ENCODE results near the gene SH3BP2.

Gene SH3BP2

DNA sequence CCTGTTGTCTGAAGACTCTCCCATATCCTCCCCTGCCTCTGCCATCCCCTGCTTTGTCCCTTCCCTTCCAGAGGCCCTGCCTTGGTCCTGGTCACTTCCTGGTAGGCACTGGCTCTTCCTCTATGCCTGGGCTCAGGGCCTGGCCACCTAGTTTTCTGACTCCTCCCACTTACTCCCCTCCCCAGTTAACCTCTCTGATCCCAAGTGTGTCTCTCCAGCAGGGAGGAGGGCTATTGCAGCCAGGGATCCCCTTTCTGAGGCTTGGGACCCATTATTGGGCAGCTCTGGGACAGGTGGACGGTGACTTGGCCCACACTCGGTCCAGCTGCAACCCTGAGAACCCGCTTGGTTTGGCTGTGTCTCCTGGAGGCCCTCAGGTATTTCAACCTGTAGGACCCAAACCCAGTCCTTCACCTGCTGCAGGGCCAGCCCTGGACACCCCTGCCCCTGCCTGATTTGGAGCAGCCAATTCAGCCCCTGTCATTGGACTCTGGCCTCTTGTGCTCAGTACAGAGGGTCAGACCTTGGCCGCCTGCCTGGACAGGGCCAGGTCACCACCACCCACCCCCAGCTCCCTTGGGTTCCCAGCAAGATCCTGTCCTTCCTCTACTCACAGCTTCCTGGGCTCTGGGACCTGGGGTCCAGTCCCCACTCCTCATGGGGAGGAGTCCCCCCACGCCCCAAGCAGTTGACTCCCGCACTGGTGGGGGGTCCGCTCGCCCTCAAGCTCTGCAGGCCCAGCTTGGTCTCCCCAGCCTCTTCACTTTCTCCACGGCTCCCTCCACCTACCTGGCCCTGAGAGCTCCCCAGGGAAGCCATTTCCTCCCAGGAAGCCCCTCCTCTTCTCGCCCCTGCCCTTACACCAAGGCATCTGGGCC, 1.1 kb upstream of the SH3BP2 start:
- no peak for DNase-seq

DNA sequence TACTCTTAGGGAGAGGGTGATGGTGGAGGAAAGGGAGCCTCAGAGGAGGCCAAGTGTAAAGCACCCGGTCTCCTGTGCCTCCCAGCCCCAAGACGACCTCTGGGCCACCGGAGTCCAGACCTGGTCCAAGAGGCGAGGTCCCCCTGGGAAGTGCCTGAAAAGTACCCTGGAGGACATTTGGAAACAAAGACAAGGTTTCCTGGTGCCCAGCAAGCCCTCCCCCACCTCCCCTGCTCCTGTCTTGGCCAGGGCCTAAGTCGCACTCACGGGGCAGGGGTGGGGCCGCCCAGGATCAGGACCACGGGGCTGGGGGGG, 532 bp upstream of the SH3BP2 start:
- no peak for DNase-seq

DNA sequence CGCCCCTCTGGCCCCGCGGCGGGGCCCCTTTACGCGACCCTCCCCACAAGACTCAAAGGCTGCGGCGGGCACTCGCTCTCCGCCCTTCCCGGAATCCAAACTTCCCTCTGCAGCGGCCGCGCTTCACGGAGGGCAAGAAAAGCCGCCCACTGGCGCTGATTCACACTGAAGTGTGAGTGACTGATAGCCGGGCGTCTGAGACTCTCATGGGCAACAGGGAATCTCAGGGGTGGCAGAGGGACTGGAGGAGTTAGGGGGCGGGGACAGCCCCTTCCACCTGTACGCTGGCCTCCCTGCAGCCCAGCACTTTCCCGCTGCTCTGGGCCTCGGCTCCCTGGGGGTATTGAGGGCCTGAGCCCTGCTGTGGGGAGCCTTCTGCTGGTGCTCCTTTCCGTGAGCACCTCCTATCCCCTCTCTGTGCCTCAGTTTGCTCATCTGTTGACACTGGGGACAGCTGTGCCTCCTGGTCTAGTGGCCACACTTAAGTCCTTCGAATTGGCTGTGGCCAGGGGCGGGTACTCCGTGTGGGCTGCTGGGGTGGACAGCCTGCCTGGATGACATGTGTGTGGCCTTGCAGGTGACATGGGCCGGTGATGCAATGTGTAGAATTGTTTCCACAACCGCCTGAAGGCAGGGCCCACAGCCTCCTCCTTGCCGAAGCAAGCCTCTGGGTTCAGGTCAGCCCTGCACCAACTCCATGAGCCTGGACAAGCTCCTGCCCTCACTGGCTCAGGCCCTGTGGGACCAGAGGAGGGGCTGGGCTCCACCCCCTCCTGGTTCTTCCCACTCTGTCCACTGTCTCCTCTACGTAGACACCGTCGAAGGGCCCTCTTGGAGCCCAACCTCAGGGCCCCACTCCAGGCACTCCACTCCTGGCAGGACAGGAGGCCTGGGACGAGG, 951 bp downstream of the SH3BP2 start:
- DNase-seq: no peak

DNA sequence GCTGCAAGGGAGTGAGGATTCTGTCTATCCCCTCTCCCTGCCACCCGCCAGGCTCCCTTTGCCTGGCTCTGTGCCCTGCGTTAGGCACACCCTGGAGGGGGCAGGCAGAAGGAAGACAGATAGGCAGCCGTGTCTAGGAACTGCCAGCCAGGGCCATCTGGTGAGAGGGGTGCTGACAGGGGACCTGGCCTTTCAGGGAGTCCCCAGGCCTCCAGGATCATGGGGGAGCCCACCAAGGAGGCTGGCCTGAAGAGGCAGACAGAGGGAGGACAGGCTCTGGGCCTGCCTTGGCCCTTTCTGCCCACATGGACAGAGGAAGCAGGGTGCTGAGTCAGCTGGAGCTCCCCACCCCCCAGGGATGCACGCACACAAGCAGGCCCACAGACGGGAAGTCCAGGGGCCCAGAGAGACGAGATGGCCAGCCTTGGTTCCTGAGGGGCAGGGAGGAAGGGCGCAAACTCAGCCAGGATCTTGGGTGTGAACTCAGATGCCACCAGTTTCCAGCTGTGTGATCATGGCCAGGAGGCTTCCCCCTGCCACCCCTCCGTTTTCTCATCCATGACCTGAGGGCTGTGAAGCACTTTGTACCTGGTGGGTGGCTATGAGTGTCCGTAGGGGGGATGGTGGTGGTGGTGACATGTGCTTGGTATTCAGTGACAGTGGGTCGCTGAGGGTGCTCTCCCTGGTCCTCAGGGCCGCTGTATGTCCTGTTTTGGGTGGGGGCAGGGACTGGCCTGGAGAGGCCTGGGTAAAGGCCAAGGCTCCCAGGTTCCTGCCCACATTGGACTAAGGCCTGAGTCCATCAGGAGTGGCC, 1.8 kb downstream of the SH3BP2 start:
- no peak for DNase-seq

DNA sequence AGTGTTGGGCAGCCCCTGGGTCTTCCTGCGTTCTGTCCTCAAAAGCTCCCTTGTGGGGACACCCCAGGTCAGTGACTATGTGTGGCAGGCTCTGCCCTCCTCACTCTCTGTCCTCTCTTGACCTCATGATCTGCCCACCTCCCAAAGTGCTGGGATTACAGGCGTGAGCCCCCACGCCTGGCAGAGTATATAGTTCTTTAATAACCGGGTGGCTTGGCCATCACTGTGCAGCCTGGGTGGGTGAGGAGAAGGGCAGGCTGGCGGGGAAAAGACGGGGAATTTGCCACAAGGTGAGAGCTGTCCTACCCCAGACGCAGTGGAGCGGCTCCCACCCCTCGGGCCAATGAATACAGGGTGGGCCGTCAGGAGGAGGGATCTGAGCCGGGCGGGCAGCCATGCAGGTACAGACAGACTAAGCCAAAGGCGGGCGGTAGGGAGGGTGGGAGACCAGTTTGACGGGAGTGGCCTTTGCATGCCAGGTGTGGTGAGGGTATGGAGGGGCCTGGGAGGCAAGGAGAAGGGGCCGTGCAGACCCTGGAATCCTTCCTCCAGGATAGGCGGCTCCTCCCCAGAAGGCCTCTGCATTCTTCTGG, 2.5 kb downstream of the SH3BP2 start:
- no peak for DNase-seq

DNA sequence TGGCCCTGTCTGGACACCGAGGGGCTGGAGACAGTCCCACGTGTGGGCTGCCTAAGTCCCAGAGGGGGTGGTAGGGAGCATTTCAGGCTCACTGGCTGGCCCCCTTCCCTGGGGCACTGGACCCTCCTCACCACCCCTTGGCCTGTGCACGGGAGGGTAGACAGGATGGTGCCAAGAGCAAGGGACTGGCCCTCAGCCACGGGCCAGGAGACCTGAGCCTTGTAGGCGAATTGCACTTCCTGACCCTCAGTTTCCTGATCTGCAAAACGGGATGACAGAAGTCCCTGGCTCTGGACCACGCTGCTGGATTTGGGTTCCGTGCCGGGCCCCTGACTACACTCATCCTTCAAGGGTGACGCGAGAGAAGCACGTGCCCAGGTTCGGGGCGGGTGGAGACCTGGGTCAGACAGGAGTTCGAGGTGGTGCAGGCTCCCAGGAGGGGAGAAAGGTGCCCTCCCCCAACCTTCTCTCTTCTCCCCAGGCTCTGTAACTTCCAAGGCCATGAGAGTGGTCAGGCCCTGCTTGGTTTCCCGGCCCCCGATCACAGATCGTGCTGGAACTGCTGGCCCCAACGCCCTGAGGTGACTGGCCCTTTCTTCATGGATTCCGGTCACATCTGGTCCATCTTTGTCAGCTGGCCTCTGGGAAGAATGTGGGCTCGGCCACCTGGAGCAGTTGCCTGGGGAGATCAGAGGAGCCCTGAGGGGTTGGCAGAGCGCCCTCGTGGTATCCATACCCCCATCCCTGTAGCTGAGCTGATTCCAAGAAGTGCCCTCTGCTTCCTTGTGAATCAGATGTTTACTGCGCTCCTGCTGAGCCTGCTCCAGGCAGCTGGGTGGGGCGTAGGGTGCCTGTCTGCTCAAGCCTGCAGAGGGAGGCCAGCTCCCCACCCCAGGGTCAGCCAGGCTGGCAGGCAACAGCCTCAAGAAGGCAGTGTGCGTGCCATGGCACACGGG, 3.3 kb downstream of the SH3BP2 start:
- DNase-seq: no peak

DNA sequence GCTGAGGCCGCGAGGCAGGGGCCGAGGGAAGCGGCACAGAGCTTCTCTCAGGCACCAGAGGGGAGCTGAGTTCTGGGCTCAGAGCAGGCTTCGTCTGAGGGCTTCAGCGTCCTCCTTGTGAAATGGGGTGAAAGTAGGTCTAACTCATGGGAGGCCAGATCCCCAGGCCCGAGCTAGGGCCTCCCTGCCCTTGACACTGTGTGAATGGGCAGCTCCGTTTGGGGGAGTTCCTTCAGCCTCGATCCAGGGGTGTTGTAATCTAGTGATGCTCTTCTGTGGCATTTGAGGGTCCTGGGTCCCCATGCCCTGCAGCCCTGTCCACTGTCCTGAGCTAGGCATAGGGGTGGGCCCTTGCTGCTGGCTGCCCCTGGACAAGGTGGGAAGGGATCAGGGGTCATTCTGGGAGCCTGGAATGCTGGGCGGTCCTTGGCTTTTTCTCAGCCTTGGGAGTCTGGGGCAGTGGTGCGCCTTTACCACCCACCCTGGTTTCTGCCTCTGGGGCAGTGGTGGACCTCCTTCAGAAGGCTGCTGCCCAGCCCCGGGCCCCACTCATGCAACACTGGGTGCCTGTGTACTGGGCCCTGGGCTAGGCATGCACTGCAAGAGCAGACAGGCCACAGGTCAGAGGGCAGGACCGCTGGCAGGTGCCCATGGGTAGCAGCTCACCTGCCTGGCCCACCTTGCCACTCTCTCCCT, 4.1 kb downstream of the SH3BP2 start:
- no peak for DNase-seq

DNA sequence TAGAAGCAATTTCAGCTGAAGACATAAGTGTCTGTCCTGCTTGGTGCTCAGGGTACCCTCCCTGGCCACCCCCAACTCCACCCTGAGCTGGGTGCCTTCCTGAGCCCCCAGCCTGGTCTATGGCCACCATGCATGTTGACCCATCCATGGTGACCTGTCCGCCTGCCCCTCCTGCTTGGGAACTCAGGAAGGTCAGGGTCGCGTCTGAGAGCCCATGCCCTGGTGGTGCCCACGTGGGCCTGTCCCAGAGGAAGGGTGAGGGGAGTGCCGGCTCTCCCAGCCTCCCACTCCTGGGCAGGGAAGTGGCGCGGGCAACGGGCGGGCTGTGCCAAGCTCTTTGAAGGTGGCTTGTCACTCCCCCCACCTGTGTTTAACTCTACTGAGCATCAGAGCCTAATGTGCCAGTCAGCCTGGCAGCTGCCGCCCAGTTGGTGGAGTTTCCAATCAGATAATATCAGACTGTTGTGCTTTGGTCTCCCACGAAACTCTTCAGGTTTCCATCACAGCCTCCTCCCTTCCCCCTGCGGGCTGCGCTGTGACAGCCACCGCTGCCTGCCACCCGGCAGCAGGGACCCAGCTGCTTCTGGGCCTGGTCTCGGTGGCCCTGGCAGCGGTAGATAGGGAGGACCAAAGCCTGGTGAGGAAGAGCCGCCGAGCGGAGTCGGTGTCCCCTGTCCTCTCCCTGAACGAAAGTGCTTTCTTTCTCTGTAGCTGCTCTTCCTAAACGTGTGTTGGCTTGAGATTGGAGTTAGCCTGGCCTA, 4.8 kb downstream of the SH3BP2 start:
- no peak for DNase-seq

DNA sequence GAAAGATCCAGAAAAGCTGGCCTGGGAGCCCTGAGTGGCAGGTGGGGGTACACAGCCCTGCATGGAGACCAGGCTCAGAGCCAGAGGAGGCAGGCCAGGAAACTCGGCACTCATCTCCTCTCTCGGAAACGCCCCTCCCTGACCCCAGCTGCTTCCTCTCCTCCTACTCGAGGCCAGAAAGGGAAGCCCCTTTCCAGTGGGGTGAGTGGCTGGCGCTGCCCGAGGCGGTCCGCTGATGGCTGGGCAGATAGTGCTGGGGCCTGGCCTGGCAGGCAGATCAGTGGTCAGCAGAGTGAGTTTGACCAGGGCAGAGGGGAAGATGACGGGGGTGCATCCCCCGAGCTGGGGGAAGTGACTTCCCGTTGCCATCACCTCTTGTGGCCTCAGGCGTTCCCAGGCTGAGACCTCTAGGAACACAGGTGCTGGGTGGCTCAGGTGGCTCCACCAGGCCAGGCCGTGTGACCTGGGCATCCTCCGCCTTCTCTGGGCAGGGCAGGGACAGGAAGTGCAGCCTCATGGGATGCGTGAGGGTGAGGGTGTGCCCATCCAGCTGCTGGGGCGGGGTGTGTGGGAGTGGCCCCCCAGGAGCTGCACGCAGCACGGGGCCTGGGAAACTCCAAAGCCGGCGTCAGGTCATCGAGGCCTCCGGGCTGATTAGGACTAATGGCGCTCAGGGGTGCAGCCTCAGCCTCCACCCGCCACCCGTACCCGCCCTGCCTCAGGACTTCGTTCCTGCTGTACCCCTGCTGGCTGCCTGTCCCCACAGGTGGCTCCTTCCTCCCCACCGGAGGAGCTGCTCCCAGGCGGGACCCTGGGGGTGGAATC, 5.7 kb downstream of the SH3BP2 start:
- DNase-seq: no peak

DNA sequence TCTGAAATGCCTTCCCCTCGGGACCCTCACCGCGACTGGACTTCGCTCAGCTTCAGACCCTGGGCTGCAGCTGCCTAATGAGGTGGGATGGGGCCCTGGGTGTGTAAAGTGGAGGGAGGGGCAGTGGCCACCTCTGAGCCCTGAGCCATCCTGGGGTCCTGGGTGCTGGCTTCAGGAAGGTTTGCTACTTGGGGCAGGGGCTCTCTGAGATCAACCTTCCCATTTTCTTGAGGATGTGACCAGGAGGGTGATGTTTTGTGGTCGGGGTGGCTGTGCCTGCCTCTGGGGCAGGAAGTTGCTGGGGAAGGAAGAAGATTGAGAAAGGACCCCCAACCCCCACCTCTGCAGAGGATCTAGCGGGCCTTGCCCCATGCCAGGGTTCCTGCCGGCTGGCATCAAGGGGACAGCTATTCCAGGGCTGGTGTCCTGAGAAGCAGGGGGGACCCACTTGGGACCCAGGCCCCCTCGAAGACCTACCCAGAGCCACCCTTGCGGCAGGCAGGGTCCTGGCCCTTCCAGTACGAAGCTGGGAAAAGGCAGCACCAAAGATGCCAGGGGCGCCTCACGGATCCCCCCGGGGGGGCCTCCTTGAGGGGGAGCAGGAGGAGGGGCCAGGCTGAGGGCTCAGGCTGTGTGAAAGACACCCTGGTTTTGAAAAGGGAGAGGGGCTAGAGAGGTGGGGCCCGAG, 6.5 kb downstream of the SH3BP2 start:
- no peak for DNase-seq

DNA sequence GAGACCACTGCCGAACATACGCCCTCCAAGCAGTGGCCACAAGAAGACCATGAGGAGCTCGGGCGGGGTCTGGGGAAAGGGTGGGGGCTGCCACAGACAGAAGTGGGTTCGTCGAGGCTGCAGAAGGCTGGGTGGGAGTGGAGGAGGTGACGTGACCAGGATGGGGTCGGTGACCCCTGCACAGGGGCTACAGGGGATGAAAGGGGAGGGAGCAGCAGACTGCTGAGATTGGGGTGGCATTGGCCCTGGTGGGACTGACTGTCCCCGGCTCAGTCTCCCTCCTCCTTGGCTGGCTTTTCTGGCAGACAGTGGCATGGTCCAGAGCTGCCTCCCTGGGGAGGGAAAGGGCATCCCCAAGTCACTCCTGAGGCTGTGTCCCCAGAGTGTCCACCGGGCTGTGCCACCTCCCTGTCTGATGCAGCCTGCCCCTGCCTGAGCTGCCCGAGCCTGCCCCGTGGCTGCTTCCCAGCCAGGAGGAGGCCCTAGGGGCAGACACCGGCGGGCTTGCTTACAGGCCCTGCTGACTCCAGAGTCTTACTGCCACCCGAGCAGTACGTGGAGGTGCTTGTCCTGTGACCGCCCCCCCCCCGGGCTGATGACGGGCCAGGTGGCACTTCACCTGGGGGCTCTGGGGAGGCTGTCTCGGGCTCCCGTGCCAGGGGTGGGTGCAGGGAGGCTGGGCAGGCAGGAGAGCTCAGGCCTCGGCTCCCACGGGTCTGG, 7.2 kb downstream of the SH3BP2 start:
- DNase-seq: no peak

DNA sequence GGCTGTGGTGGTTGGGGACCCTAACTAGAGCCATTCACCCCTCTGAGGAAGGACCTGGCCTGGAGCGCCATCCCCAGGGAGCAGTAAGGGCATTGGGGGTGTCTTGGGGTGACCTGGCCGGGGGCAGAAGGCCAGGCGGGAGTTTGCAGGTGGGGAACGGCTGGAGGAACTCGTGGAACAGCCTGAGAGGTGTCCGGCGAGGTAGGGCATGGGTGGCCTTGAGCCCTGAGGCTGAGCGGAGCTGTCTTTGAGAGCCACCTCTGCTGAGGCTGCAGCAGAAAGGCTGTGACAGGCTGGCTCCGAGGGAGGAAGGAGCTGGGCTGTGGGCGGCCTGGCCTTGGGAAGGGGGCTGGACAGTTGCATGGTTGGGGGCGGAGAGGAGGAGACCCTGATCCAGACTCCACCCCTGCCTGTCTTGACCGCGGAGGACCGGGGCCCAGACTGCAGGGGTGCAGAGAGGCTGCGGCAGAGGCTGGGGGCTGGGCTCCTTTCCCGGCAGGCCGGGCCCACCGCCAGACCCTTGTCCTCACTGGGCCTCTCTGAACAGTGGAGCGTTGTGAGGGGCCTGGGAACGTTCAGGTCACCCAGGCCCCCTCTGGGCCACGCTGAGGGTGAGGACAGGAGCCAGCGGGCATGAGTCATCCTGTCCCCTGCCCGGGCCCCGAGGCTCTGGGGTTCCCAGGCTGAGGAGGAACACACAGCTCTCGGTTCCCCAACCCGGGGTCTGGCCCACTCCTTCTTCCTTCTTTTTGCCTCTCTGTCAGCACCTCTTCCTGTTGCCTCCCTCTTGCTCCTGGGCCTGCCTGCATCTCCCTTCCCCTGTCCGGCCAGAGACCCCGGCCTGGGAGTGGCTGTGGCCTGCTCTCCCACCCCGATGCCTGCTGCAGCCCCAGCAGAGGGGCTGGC, 8.1 kb downstream of the SH3BP2 start:
- DNase-seq: no peak

DNA sequence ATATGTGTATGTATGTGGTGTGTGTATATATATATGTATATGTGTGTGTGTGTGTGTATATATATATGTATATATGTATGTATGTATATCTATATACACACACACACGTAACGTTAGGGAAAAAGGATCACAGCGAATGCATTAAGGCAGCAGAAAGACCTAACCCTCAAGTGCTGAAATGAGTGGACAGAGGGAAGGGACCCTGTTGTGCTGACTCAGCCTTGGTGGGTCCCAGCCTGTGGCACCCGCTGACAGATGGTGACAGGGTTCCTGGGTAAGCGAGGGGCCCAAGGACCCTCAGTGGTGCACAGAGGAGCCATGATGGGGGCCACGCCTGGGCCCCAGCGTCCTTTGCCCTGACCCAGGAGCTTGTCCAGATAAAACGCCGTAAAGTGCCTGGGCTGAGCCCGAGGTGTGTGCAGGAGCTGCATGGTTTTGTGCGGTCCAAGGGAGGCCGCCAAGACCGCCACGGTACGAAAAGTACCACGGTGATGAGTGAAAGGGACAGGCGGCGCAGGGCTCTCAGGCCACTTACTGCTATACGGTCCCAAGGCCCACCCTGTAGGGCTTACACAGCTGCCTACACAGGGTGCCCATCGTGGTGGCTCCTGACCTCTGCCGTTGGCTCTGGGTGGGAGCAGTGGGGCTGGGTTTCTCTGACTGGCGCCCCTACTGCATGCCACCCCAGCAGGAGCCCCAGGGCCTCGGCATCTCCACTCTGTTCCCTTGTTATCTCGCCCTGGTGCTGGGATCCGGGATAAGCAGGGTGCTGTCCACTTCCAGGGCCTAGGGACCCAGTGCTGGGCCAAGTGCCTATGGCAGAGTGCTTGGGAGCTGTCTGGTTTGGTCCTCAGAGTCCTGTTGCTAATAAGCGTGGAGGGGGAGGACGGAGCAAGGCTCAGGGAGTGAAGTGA, 10.0 kb downstream of the SH3BP2 start:
- DNase-seq: no peak

DNA sequence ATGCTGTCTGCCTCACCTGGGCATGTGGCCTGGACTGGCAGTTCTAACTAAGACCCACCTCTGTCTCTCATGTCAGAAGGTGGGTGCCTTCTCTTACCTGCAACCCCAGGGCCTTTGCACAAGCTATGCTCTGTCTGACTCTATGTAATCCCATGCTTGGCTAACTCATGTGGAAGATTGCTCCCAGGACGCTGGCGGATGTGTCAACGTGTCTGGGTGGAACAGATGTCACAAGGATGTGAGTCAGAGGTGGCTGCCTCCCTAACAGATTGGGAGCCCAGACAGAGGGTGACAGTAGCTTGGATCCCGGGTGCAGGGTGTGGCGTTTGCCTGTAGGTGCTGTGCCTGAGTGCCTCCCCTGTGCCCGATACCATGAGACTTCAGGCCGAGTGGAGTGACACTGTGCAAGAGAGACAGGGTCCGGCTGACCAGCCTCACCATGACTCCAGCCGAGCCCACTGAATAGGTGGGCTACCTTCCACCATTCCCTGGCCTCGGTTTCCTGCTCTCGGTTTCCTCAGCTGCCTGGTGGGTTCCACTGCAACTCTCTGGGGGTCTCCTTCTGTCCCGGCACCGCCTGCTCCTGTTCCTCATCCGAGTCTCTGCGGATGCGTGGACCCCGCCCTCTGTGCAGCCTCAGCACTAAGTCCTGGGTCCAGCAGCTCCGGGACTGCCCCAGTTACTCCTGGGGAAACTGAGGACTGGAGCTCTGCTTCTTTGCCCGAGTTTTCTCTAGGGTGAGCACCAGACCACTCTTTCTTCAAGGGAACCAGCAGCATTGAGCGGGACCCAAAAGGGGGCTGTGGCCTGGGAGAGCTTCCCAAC, 11.0 kb downstream of the SH3BP2 start:
- DNase-seq: no peak

DNA sequence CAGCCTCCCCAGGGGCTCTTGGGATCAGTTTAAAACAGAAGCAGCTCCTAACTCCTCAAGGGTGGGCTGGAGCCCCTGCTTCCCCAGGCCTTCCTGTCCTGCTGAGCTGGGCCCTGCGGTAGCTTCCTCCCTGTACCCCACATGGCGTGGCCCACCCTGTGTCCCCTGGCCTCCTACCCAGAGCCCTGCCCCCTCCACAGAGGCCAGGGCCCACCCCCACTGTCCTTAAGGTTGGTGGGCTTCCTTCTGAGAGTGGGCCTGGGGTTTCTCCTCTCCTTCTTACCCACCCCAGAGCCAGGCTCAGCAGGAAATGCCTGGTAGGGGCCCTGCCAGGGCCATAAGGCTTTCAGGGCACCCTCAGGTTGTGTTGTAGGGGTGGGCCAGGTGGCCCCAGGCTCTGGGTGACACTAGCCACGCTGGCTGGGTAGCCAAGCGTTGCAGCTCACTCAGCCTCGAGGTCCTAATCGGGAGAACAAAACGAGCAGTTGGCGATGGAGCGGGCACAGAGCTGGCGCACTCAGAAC, 11.6 kb downstream of the SH3BP2 start:
- DNase-seq: no peak
